SK-N-SH treated with all-trans-retinoic acid at 6 μM for 48 hours (cell line): ENCODE measurements around the gene PEX7.

Experiments used
- CSDC2 ChIP-seq: fragments of 250-450 bp; sonication (Bioruptor Pico); IDR thresholded peaks from 2 replicates; pipeline ENCODE4 v1.5.0; 2020; ENCODE audit warnings: mild to moderate bottlenecking, moderate library complexity
- ESRRG ChIP-seq: fragments of 250-450 bp; sonication (Bioruptor Pico); IDR thresholded peaks from 2 replicates; pipeline ENCODE4 v1.6.1; 2021; ENCODE audit warnings: mild to moderate bottlenecking
- ISL1 ChIP-seq: fragments of 250-450 bp; sonication (Bioruptor Pico); IDR thresholded peaks from 2 replicates; pipeline ENCODE4 v2.1.2; 2022; ENCODE audit warnings: mild to moderate bottlenecking, moderate library complexity
- PPARA ChIP-seq: fragments of 250-450 bp; sonication (Bioruptor Pico); IDR thresholded peaks from 2 replicates; pipeline ENCODE4 v1.5.0; 2020; ENCODE audit warnings: mild to moderate bottlenecking, borderline replicate concordance
- RARB ChIP-seq: fragments of 250-450 bp; sonication (Bioruptor Pico); IDR thresholded peaks from 2 replicates; pipeline ENCODE4 v1.8.0; 2021; ENCODE audit warnings: mild to moderate bottlenecking, moderate library complexity
- TOX ChIP-seq: fragments of 250-450 bp; sonication (Bioruptor Pico); IDR thresholded peaks from 2 replicates; pipeline ENCODE4 v1.8.0; 2021; ENCODE audit warnings: mild to moderate bottlenecking, moderate library complexity, borderline replicate concordance
- ZC3H10 ChIP-seq: fragments of 250-450 bp; sonication (Bioruptor Pico); IDR thresholded peaks from 2 replicates; pipeline ENCODE4 v1.5.1; 2021; ENCODE audit warnings: mild to moderate bottlenecking, moderate library complexity
- ZFP3 ChIP-seq: fragments of 250-450 bp; sonication (Bioruptor Pico); IDR thresholded peaks from 2 replicates; pipeline ENCODE4 v1.5.0; 2020; ENCODE audit warnings: mild to moderate bottlenecking, moderate library complexity
- ZFP30 ChIP-seq: fragments of 450-650 bp; formaldehyde crosslinking; IDR thresholded peaks from 2 replicates; pipeline ENCODE4 v1.5.0; 2022; ENCODE audit warnings: mild to moderate bottlenecking, moderate library complexity
- ZNF565 ChIP-seq: fragments of 450-650 bp; formaldehyde crosslinking; conservative IDR thresholded peaks from 2 replicates; pipeline ENCODE4 v1.5.0; 2020; ENCODE audit warnings: low read depth, mild to moderate bottlenecking, moderate library complexity
- TF ChIP-seq, protein P1 (sequence below): fragments of 250-450 bp; sonication (Bioruptor Pico); IDR thresholded peaks from 2 replicates; pipeline ENCODE4 v1.8.0; 2020; ENCODE audit warnings: mild to moderate bottlenecking, moderate library complexity, borderline replicate concordance
- TF ChIP-seq, protein P2 (sequence below): fragments of 250-450 bp; sonication (Bioruptor Pico); IDR thresholded peaks from 2 replicates; pipeline ENCODE4 v1.5.1; 2021; ENCODE audit warnings: mild to moderate bottlenecking, moderate library complexity
- TF ChIP-seq, protein P3 (sequence below): fragments of 250-450 bp; sonication (Bioruptor Pico); IDR thresholded peaks from 2 replicates; pipeline ENCODE4 v1.5.1; 2020; ENCODE audit warnings: low read depth, mild to moderate bottlenecking, moderate library complexity
- TF ChIP-seq, protein P4 (sequence below): fragments of 250-450 bp; sonication (Bioruptor Pico); IDR thresholded peaks from 2 replicates; pipeline ENCODE4 v1.5.0; 2020; ENCODE audit warnings: mild to moderate bottlenecking, moderate library complexity

DNA sequence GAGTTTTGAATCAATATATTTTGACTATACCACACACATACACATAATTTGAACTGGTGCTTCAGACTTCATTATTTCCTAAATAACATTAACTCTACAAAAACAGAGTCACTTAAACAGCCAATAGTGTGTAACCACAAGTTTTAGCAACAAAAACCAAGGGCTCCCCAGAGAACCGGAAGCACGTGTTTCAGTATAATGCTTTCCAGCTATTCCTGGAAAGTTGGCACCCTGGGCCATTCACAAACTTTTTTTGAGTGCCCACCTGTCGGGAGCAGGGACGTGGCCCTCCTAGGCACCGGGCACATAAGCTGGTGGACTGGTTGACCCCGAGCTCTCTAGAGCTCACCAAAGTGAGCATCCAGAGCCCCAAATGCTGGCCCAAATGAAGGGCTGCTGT, 97.8 kb downstream of the PEX7 start:
- TF ChIP-seq ZNF565 (no peak), ZFP30 (CRISPR knock-in tag) (no peak), RARB (CRISPR knock-in tag) (no peak), PPARA (CRISPR knock-in tag) (no peak), ZFP3 (CRISPR knock-in tag) (no peak), ESRRG (no peak), ZC3H10 (CRISPR knock-in tag) (no peak), ISL1 (CRISPR knock-in tag) (no peak), CSDC2 (CRISPR knock-in tag) (no peak), TOX (CRISPR knock-in tag) (no peak)
- TF ChIP-seq, protein P1, sequence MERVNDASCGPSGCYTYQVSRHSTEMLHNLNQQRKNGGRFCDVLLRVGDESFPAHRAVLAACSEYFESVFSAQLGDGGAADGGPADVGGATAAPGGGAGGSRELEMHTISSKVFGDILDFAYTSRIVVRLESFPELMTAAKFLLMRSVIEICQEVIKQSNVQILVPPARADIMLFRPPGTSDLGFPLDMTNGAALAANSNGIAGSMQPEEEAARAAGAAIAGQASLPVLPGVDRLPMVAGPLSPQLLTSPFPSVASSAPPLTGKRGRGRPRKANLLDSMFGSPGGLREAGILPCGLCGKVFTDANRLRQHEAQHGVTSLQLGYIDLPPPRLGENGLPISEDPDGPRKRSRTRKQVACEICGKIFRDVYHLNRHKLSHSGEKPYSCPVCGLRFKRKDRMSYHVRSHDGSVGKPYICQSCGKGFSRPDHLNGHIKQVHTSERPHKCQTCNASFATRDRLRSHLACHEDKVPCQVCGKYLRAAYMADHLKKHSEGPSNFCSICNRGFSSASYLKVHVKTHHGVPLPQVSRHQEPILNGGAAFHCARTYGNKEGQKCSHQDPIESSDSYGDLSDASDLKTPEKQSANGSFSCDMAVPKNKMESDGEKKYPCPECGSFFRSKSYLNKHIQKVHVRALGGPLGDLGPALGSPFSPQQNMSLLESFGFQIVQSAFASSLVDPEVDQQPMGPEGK (CRISPR knock-in tag): no peak
- TF ChIP-seq, protein P2, sequence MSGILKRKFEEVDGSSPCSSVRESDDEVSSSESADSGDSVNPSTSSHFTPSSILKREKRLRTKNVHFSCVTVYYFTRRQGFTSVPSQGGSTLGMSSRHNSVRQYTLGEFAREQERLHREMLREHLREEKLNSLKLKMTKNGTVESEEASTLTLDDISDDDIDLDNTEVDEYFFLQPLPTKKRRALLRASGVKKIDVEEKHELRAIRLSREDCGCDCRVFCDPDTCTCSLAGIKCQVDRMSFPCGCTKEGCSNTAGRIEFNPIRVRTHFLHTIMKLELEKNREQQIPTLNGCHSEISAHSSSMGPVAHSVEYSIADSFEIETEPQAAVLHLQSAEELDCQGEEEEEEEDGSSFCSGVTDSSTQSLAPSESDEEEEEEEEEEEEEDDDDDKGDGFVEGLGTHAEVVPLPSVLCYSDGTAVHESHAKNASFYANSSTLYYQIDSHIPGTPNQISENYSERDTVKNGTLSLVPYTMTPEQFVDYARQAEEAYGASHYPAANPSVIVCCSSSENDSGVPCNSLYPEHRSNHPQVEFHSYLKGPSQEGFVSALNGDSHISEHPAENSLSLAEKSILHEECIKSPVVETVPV (CRISPR knock-in tag): no peak
- TF ChIP-seq, protein P3, sequence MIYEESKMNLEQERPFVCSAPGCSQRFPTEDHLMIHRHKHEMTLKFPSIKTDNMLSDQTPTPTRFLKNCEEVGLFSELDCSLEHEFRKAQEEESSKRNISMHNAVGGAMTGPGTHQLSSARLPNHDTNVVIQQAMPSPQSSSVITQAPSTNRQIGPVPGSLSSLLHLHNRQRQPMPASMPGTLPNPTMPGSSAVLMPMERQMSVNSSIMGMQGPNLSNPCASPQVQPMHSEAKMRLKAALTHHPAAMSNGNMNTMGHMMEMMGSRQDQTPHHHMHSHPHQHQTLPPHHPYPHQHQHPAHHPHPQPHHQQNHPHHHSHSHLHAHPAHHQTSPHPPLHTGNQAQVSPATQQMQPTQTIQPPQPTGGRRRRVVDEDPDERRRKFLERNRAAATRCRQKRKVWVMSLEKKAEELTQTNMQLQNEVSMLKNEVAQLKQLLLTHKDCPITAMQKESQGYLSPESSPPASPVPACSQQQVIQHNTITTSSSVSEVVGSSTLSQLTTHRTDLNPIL (CRISPR knock-in tag): no peak
- TF ChIP-seq, protein P4, sequence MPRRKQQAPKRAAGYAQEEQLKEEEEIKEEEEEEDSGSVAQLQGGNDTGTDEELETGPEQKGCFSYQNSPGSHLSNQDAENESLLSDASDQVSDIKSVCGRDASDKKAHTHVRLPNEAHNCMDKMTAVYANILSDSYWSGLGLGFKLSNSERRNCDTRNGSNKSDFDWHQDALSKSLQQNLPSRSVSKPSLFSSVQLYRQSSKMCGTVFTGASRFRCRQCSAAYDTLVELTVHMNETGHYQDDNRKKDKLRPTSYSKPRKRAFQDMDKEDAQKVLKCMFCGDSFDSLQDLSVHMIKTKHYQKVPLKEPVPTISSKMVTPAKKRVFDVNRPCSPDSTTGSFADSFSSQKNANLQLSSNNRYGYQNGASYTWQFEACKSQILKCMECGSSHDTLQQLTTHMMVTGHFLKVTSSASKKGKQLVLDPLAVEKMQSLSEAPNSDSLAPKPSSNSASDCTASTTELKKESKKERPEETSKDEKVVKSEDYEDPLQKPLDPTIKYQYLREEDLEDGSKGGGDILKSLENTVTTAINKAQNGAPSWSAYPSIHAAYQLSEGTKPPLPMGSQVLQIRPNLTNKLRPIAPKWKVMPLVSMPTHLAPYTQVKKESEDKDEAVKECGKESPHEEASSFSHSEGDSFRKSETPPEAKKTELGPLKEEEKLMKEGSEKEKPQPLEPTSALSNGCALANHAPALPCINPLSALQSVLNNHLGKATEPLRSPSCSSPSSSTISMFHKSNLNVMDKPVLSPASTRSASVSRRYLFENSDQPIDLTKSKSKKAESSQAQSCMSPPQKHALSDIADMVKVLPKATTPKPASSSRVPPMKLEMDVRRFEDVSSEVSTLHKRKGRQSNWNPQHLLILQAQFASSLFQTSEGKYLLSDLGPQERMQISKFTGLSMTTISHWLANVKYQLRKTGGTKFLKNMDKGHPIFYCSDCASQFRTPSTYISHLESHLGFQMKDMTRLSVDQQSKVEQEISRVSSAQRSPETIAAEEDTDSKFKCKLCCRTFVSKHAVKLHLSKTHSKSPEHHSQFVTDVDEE (CRISPR knock-in tag): no peak
